ENCODE results near the gene RHAG. TPM values are rescaled to one million over a fixed set of nuclear protein-coding genes. Genes with fewer than 3 reads are reported as not detected.
"Not testable (repeated sequence)": the region's sequence is repeated elsewhere in the genome, so short reads cannot be mapped to it uniquely, and the experiment has no call there.

The RHAG gene
- polyA plus RNA-seq (ENCODE audit: insufficient read length in 4 of 4): 1 to 10 TPM in 3 of 4 donors, under 1 TPM in 1; 0.86 to 1.3 (median 1.2) TPM

- no peak for DNase-seq (ENCODE audit: low read depth in 4 of 4, low spot score in 3 of 4)
These were observed at the start of gene RHAG for GRCh38 chr6:49636713-49637349. RHAG (minus strand) TSS chr6:49636839; CDS start chr6:49636812, 27 bp downstream.

DNA sequence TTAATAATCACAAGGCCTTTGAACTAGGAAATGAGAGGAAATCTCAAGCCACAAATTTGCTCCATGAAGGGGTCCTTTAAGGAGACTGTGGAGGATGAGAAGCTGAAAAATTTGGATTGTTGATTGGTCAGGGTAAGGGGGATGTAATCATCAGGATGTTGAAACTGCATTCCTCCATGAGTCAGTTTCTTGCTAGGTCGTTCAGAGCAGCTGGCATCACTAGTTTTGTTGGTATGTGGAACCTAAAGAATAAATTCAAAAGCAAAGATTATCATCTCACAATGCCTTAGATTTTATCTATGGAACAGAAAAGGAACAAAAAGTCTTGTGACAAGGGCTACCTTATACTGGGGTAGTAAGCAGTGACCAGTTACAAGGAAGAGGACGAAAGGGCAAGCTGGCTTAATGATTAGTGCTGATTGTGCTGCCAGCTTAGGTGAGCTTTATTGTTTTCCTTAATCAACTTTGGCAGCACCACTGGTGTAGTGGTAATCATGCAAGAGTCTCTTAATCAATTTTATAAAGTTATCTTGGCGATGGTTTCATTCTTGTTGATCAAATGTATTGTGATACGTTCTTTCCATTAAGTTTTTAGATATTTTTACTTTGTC is 40.1 kb upstream of the RHAG start:
- DNase-seq (ENCODE audit: low read depth in 4 of 4, low spot score in 3 of 4): no peak

DNA sequence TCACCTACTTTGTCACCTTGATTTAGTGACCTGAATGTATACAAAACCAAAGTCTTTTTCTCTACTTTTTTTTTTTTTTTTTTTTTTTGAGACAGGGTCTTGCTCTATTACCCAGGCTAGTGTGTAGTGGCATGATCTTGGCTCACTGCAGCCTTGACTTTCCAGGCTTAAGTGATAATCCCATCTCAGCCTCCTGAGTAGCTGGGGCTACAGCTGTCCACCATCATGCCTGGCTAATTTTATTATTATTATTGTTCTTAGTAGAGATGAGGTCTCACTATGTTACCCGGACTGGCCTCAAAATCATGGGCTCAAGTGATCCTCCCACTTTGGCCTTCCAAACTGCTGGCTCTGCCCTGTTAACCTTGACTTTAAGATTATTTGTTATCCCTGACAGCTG is 39.2 kb upstream of the RHAG start:
- DNase-seq (ENCODE audit: low read depth in 4 of 4, low spot score in 3 of 4): no peak

- DNase-seq (ENCODE audit: low read depth in 4 of 4, low spot score in 3 of 4): no peak
These were observed 31.5 kb upstream of the RHAG start for GRCh38 chr6:49668083-49668511.

DNA sequence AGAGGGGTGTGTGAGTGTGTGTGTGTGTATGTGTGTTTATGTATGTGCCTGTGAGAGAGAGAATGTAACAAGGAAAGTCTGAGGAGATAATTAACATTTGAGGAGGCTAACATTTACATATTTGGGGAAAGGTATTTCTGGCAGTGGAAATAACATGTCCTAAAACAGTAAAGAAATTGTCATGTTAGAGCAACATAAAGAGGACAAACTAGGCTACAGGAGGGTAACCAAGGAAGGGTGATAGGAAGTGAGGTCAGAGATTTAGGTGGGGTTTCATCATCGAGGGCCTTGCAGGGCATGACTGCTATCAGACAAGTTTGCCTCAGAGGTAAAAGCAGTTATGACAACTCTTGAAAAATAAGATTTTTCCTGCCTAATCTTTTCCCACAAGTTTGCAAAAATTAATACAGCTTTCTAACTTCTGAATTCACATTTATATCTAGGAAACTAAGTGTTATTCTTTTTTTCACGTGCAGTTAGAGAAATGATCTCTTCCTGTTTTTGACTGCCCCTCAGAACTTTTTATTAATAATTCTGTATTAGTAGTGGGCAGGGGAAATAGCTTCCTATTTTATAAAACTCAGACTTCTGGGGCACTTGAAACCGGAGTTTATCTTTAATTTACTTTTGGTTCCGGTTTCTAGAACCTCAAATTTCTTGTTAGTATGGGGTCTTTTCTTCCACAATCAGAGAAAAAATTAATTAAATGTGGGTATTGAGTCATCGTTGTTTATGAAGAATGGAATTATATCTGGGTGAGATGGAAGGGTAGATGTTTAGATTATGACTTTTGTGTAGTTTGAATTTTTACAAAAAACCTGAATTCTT is 30.5 kb upstream of the RHAG start:
- no peak for DNase-seq (ENCODE audit: low read depth in 4 of 4, low spot score in 3 of 4)

- DNase-seq (ENCODE audit: low read depth in 4 of 4, low spot score in 3 of 4): no peak
These were observed 29.8 kb upstream of the RHAG start for GRCh38 chr6:49666480-49666879.

DNA sequence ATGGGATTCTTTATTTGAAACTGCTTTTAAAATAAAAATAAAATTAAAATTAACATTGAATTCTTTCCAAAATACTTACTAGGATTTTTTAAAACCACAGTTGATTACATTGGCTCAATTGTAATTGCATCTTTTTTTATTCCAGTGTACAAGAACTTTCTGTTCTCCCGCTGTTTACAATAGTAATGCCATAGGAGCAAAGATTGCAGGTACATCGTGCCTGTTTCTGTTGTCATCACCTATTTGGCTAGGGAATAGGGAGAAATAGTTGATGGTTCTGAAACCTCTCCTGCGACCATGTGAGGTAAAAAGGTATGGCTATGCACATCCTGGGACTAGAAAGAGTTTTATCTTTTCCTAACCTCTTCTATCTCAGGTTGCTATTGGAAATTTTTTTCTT is 28.2 kb upstream of the RHAG start:
- DNase-seq (ENCODE audit: low read depth in 4 of 4, low spot score in 3 of 4): no peak

GRCh38 chr6:49664054-49664453 is 27.4 kb upstream of the RHAG start:
- DNase-seq (ENCODE audit: low read depth in 4 of 4, low spot score in 3 of 4): not testable (repeated sequence)

DNA sequence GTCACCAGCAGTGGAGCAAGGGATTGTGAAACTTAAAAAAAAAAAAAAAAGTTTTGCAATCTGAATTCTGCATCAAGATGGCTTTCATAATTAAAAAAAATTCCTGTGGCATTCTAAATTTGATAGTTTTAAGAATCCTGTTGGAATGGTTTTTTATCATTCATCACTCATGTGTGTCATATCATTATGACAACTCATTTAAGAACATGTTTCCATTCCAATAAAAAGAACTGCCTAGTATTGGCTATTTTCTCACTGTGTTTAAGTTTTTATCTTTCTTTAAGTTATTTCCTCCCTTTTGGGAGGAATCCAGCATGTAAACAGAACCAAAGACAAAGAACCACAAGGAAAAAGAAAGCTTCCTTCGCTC is 26.2 kb upstream of the RHAG start:
- no peak for DNase-seq (ENCODE audit: low read depth in 4 of 4, low spot score in 3 of 4)

GRCh38 chr6:49662231-49662891 is 25.7 kb upstream of the RHAG start:
- no peak for DNase-seq (ENCODE audit: low read depth in 4 of 4, low spot score in 3 of 4)

GRCh38 chr6:49653942-49654341 is 17.3 kb upstream of the RHAG start:
- no peak for DNase-seq (ENCODE audit: low read depth in 4 of 4, low spot score in 3 of 4)

DNA sequence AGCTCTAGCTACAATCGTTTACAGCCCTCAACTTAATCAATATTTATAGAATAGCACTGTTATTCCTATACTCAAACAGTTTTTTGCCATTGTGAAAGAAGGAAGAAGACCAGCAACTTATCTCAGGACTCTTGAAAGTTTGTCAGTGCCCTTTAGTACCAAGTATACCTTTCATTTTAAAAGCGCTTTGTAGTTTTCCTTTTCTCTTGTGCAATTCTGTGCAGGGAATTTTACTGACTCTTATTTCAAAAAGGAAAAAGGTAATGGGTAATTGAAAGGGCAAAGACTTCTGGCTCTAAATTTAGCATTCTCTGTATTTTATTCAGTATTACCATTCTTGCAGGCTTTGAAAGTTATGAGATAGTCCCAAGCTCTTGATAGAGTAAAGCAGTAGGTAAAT is 16.8 kb upstream of the RHAG start:
- DNase-seq (ENCODE audit: low read depth in 4 of 4, low spot score in 3 of 4): no peak

DNA sequence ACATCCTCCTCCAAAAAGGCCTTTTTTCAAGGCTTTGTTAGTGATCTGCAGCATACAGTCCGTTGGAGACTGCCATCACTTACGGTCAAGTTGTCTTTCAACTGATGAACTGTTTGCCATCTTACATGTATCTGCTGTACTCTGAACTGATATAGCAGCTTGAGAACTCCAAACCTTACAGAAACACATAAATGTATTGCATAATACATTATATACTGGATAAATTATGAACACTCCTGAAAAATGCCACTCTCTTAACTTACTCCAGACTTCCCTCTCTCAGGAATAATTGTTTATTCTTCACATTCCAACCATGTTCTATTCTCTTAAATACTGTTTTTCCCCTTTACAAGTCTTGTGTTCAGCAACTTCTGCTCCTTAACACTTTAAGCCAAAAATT is 14.6 kb upstream of the RHAG start:
- no peak for DNase-seq (ENCODE audit: low read depth in 4 of 4, low spot score in 3 of 4)

DNA sequence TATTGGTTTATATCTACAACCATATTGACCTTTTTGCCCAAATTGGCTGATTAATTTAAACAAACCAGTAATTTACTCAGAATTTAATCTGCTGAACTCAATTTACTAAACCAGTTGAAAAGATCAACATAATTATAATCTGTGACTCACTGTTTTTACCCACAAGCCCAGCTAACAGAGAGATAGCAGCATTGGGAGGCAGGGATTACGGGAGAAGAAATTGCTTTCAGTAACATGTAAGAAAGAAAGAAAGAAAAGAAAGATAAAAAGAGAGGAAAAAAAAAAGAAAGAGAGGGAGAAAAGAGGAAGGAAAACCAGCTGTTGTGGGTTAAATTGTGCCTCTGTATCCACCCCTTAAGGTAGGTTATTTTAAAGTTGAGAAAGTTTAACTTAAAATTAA is 13.3 kb upstream of the RHAG start:
- DNase-seq (ENCODE audit: low read depth in 4 of 4, low spot score in 3 of 4): no peak

GRCh38 chr6:49648036-49648435 is 11.4 kb upstream of the RHAG start:
- DNase-seq (ENCODE audit: low read depth in 4 of 4, low spot score in 3 of 4): no peak

- DNase-seq (ENCODE audit: low read depth in 4 of 4, low spot score in 3 of 4): no peak
These were observed 10.8 kb upstream of the RHAG start for GRCh38 chr6:49647476-49647875.

GRCh38 chr6:49646942-49647341 is 10.3 kb upstream of the RHAG start:
- DNase-seq (ENCODE audit: low read depth in 4 of 4, low spot score in 3 of 4): no peak

DNA sequence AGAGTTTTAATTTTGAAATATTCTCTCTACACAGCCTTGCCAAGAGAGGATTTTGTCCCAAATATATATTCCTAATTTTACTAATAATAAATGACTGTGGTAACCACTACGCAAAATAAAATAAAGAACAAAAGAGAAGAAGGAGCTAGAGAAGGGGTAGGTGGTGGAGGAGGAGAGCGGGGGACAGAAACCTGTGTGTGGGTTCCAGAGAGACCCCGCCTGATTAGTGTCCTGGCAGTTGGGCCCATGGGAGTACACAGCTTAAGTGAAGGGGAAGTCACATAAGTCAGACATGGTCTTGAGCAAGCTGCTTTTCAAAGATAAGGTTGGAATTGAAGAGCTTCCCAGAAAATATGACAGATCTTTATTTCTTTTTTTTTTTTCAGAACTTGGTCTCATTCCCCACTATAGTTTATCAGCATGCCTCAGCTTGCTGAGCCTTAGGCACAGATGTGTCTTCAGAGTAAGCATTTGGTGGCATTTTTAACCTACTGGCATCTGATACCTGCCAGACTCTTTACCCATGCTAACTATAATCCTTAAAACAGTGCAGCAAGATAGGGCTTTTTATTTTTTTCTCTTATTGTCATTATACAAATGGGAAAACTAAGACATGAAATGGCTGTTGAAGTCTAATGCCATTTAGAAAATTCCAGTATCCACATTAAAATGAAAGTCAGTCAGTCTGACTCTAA is 9.6 kb upstream of the RHAG start:
- no peak for DNase-seq (ENCODE audit: low read depth in 4 of 4, low spot score in 3 of 4)

GRCh38 chr6:49645139-49645538 is 8.5 kb upstream of the RHAG start:
- no peak for DNase-seq (ENCODE audit: low read depth in 4 of 4, low spot score in 3 of 4)

- DNase-seq (ENCODE audit: low read depth in 4 of 4, low spot score in 3 of 4): no peak
These were observed 2.7 kb upstream of the RHAG start for GRCh38 chr6:49639177-49639817.
